GM12872 (cell line): Measurements from ENCODE around the gene HM13.

Experiments
- TF ChIP-seq, protein P1 (sequence below): IDR thresholded peaks from 3 replicates; pipeline ENCODE4 v1.5.1; 2011; ENCODE audit warnings: low read depth, mild to moderate bottlenecking, low read length, moderate library complexity; ENCODE audit not compliant: insufficient read depth

Gene HM13

DNA sequence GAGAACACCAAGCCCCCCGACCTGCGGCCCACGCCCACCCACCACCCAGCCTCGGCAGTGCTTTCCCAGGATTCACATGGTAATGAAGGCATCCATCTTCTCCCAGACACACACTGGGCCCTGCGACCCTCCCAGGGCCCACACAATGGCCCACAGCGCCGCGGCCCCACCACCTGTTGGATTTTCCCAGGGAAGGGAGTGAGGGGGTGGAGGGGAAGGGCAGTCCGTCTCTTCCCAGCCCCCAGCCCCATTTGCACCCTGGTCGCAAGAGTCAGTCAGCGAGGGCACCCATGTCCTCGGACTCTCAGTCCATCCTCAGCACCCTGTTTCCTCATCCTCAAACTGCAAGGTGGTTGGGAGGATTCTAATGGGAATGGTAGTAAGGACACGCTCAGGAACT lies 67.1 kb downstream of the HM13 start:
- TF ChIP-seq, protein P1, sequence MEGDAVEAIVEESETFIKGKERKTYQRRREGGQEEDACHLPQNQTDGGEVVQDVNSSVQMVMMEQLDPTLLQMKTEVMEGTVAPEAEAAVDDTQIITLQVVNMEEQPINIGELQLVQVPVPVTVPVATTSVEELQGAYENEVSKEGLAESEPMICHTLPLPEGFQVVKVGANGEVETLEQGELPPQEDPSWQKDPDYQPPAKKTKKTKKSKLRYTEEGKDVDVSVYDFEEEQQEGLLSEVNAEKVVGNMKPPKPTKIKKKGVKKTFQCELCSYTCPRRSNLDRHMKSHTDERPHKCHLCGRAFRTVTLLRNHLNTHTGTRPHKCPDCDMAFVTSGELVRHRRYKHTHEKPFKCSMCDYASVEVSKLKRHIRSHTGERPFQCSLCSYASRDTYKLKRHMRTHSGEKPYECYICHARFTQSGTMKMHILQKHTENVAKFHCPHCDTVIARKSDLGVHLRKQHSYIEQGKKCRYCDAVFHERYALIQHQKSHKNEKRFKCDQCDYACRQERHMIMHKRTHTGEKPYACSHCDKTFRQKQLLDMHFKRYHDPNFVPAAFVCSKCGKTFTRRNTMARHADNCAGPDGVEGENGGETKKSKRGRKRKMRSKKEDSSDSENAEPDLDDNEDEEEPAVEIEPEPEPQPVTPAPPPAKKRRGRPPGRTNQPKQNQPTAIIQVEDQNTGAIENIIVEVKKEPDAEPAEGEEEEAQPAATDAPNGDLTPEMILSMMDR: no peak

DNA sequence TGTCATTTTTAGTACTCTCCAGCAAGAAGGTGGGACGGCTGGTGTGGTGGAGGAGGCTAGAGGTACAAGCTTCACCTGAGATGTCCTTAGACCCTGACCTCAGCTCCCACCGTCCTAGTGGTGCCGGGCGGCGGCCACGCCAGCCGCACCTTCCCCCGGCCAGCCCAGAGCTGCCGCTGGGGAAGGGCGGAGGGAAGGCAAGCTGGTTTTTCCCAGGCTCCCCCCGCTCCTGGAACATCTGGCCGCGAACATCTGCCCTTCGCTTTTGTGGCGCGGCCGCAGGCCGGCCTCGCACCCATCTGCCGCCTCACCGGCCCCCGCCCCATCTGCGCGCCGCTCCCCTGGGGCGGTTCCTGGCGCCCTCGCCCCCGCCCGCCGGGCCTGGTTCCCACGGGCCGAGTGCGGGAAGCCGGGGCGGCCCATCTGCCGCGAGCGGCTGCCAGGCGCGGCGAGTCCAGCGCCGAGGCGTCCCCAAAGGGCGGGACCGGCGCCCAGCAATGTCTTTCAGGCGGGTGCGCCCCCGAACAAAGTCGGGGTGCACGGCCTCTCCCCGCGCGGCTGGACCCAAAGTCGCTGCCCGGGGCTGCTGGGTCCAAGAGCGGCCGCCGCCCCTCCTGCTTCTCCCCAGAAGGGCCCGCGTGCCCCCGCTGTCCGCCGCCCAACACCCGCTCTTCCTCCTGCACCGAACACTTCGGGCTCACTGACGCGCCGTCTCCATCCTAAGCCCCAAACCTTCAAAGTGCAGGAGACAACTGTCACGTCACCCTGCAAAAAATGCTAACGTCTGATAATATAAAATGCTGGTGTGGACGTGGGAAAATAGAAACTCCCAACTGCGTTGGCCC lies 73.5 kb downstream of the HM13 start:
- TF ChIP-seq, protein P1: no peak

DNA sequence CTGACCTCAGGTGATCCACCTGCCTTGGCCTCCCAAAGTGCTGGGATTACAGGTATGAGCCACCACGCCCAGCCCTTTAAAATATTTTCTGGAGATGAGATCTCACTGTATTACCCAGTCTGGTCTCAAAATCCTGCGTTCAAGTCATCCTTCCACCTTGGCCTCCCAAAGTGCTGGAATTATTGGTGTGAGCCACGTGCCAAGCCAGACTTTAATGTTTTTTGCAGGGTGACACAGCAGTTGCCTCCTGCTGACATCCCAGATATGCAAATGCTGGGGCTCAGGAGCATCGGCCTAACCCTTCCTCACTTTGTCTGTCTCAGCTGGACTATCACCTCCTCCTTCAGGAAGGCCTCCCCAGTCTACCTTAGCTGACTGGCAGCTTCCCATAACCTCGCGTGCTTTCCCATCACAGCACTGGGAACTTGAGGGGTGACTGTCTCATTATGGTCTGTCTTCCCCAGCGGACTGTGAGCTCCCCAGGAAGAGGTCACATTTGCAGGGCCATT lies 76.5 kb downstream of the HM13 start:
- TF ChIP-seq, protein P1: no peak

DNA sequence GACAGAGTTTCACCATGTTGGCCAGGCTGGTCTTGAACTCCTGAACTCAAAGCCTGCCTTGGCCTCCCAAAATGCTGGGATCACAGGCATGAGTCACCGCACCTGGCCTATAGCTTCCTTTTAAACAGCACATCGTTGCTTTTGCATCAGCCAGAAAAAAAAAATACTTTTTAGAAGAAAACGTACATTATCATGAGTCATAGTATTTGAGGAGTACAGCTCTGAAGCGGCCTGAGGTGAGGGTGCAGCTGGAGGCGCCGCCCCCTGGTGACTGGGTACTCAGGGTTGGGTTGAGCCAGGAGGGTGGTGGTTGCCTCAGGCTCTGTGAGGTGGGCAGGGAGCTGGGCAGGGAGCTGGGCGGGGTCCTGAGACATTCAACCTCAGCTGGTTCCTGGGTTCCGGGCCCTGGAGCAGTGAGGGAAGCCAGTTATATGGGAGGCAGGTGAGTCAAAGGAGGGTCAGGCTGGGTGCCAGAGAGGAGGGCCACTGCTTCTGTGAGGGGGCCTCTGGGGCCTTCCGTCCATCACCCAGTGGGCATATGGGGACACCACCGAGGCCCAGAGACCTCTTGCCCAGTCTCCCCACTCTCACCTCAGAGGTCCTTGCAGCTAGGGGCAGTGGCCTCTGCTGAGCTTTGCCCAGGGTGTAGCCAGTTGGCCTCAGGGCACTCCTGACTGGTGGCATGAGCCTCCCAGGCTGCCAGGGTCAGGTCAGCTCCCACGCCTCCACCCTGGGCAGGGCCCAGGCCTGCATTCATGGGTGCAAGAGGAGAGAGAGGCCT lies 79.2 kb downstream of the HM13 start:
- TF ChIP-seq, protein P1: no peak

DNA sequence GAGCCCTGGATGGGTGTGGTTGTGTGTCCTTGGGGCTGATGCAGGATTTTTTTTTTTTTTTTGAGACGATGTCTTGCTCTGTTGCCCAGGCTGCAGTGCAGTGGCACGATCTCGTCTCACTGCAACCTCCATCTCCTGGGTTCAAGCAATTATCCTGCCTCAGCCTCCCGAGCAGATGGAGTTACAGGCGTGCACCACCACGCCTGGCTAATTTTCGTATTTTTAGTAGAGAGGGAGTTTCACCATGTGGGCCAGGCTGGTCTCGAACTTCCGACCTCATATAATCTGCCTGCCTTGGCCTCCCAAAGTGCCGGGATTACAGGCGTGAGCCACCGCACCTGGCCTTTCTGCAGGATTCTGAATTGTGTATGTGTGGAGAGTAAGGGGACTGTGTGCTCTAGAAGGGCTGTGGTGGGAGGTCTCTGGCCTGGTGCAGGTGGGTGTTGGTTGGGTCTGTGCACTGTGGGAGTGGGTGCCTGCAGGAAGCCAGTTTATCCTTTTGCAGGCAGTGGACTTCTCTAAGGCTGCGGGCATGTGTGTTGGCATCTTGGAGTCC lies 79.8 kb downstream of the HM13 start:
- TF ChIP-seq, protein P1: no peak

DNA sequence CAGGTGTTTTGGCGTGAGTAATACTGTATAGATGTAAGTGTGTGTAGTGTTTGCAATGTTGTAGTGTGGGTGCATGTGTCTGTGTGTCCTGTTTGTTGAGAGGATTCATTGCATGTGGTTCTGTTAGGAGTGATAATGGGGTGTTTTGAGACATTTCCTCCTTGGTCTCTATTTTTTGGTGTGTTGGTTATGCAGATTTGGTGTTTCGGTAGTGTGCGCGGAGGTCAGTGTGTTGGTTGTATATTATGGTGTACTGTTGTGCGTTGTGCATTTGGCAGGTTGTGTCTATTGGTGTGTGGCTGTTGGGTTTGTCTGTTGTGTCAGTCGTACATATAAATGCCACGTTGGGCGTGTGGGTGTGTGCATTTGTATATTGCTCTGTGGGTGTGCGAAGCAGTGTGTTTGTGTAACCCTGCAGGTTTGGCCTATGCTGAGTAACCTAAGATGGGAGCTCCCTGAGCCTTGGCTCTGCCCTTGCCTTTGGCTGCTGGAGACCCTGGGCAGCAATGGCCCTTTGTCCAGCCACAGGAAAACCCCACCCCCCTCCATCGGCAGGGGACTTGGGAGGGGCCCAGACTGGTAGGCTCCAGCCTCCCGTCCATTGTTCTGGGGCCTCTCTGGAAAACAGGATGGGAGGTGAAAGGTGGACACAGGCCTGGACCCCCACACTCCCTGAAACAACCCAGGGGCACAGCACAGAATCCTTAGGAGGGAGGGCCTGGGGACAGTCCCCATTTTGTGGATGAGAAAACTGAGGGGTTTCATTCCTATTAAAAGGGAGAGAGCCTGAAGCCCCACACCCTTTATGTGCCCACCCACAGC lies 80.5 kb downstream of the HM13 start:
- TF ChIP-seq, protein P1: no peak

DNA sequence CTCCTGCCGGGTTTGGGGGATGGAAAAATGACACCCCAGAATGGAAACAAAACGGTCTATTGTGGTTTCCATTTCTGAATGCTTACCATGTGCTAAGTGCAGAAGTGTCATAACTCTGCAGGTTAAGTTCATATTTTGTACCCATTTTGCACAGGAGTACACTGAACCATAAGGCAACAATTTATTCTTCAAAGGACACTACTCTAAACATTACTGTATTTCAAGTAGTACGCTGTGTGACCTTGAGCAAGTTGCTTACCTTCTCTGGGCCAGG lies 81.1 kb downstream of the HM13 start:
- TF ChIP-seq, protein P1: no peak
